Esophagus squamous epithelium (tissue), 5 donors: Measurements from ENCODE around the gene KRI1. TPM values are rescaled to one million over a fixed set of nuclear protein-coding genes. Genes with fewer than 3 reads are reported as not detected.

Source experiments
- DNase-seq: peaks from one replicate; lab custom pipeline; 2025; lab: John Stamatoyannopoulos, UW
- H3K27ac ChIP-seq, 4 donors: fragments of 200-600 bp; sonication (generic); one replicate each; pipeline ENCODE4 v1.5.1; 2016 to 2019; ENCODE audit warnings: mild to moderate bottlenecking in 1 of 4
- H3K27me3 ChIP-seq, 4 donors: fragments of 200-600 bp; sonication (generic); 1 replicate in 3 of 4; 2 replicates in 1 of 4; pipeline versions ENCODE4 v1.5.1 to v1.6.0; 2017 to 2021; ENCODE audit warnings: antibody characterized with exemption in 1 of 4
- H3K36me3 ChIP-seq, 3 donors: fragments of 200-600 bp; sonication (generic); one replicate each; pipeline ENCODE4 v1.5.1; 2016 to 2019
- H3K4me1 ChIP-seq, 3 donors: fragments of 200-600 bp; sonication (generic); one replicate each; pipeline ENCODE4 v1.5.1; 2017 to 2019
- H3K4me3 ChIP-seq, 4 donors: fragments of 200-600 bp; sonication (generic); 1 replicate in 3 of 4; 2 replicates in 1 of 4; pipeline ENCODE4 v1.5.1; 2016 to 2019; ENCODE audit warnings: mild to moderate bottlenecking in 2 of 4, moderate library complexity in 1 of 4
- H3K9me3 ChIP-seq, 3 donors: fragments of 200-600 bp; sonication (generic); one replicate each; pipeline ENCODE4 v1.5.1; 2016 to 2019
- POLR2A ChIP-seq, 4 donors: fragments of 450-650 bp; IDR thresholded peaks; one replicate each; pipeline ENCODE4 v1.6.1; 2017; ENCODE audit warnings: antibody characterized with exemption in 4 of 4, mild to moderate bottlenecking in 4 of 4, moderate library complexity in 3 of 4
- WGBS, 2 donors: methylation state at CpG; one replicate each; pipeline ENCODE4 v1.1.5; 2018; 5-methylcytosine and 5-hydroxymethylcytosine counted together
- intact Hi-C: fragments of 100-400 bp; cut with DNase I; formaldehyde crosslinking; loops from one replicate; pipeline ENCODE4 v1.15.0; 2022
- total RNA-seq, 4 donors: library from RNA; depleted of rRNA; stranded (reverse); fragments of >200 nt; gene quantifications; one replicate each; pipeline ENCODE4 v1.1.0, GENCODE V29; 2016
- TF ChIP-seq, protein P1 (sequence below), 6 experiments: fragments of 450-650 bp in 4 of 6; fragments of 200-600 bp in 2 of 6; sonication (generic) in 2 of 6; IDR thresholded peaks; one replicate each; pipeline ENCODE4 v1.5.1; 2016 to 2019; ENCODE audit warnings: antibody characterized with exemption in 6 of 6, mild to moderate bottlenecking in 4 of 6, moderate library complexity in 4 of 6
- donor health status: DM: yes; HTN: yes; CAD: no.

Gene KRI1
- total RNA-seq, 4 donors from 2014 or later, result 18.2 to 30.3 (median 23.9) TPM

DNA sequence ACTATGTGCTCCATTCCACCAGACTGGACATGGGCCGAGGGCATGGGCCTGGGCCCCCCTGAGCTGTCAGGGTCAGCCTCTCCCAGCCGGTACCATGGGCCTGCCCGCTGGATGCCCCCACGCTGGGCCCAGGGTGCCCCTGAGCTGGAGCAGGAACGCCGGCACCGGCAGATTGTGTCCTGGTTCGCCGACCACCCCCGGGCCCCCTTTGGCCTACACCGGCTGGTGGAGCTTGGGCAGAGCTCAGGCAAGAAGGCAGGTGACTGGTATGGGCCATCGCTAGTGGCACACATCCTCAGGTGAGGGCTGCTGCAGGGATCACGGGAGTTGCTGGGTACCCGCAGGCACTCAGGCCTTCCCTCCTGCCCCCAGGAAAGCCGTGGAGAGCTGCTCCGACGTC is 19.0 kb downstream of the KRI1 start:
- no peaks in the 10 kb centered on the region for H3K9me3 ChIP-seq
- 80 to 98% methylated on average over 1 to 7 of the region's 17 CpGs for WGBS, 2 donors
- DNase-seq, result no peak
- H3K27ac ChIP-seq, result no peak overlapping the region
- H3K27me3 ChIP-seq, result no peaks in the 10 kb centered on the region
- TF ChIP-seq, protein P1, sequence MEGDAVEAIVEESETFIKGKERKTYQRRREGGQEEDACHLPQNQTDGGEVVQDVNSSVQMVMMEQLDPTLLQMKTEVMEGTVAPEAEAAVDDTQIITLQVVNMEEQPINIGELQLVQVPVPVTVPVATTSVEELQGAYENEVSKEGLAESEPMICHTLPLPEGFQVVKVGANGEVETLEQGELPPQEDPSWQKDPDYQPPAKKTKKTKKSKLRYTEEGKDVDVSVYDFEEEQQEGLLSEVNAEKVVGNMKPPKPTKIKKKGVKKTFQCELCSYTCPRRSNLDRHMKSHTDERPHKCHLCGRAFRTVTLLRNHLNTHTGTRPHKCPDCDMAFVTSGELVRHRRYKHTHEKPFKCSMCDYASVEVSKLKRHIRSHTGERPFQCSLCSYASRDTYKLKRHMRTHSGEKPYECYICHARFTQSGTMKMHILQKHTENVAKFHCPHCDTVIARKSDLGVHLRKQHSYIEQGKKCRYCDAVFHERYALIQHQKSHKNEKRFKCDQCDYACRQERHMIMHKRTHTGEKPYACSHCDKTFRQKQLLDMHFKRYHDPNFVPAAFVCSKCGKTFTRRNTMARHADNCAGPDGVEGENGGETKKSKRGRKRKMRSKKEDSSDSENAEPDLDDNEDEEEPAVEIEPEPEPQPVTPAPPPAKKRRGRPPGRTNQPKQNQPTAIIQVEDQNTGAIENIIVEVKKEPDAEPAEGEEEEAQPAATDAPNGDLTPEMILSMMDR (IDR thresholded peaks at IDR 0.05), result no peak
- no peak for TF ChIP-seq POLR2A (IDR thresholded peaks at IDR 0.05)
- H3K36me3 ChIP-seq, result peaks cover 17 to 66% (median 30%) of the 10 kb centered on the region in 3 donors
- H3K4me1 ChIP-seq, result peaks cover 17 to 54% (median 20%) of the 10 kb centered on the region in 3 donors
- intact Hi-C loops, result no loop called here
- H3K4me3 ChIP-seq, result no peak overlapping the region

DNA sequence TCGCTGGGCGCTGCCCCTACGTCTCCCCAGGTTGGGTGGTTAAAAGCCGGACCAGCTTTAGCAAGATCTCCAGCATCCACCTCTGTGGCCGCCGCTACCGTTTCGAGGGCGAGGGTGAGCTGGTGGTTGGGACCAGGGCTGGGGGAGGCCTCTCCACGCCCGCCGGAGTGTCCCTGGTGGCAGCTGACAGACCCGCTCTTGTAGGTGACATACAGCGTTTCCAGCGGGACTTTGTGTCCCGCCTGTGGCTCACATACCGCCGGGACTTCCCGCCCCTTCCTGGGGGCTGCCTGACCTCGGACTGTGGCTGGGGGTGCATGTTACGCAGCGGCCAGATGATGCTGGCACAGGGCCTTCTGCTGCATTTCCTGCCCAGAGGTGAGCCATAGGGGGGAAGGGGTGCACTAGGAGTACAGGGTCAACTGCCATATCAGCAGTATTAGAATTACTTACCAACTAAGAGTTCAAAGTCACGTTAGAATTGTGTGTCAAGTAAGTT is 21.0 kb downstream of the KRI1 start:
- 0 to 49% methylated on average over 1 to 14 of the region's 23 CpGs for WGBS, 2 donors
- intact Hi-C loops, result no loop called here
- peak overlapping the region; percentile 86 to 98 (median 96) for H3K27ac ChIP-seq
- H3K27me3 ChIP-seq, result no peaks in the 10 kb centered on the region
- no peak for DNase-seq
- H3K4me1 ChIP-seq, result peaks cover 17 to 52% (median 20%) of the 10 kb centered on the region in 3 donors
- peaks cover 6 to 45% (median 20%) of the 10 kb centered on the region in 3 donors for H3K36me3 ChIP-seq
- TF ChIP-seq, protein P1 (IDR thresholded peaks at IDR 0.05), result no peak
- TF ChIP-seq POLR2A (IDR thresholded peaks at IDR 0.05), result no peak
- no peaks in the 10 kb centered on the region for H3K9me3 ChIP-seq
- H3K4me3 ChIP-seq, result peak overlapping the region; percentile 82 to 96 (median 91)

GRCh38 chr19:10544242-10544752 is 21.5 kb downstream of the KRI1 start:
- Histone ChIP-seq H3K9me3 (no peaks in the 10 kb centered on the region), H3K27ac (peak overlapping the region; percentile 86 to 98 (median 96)), H3K36me3 (peaks cover 1 to 40% (median 17%) of the 10 kb centered on the region in 3 donors), H3K27me3 (peaks cover 0 to 2% (median 0%) of the 10 kb centered on the region in 4 donors), H3K4me1 (peaks cover 17 to 47% (median 20%) of the 10 kb centered on the region in 3 donors), H3K4me3 (peak overlapping the region; percentile 82 to 96 (median 91))
- no peak for DNase-seq
- TF ChIP-seq, protein P1 (IDR thresholded peaks at IDR 0.05), result no peak
- TF ChIP-seq POLR2A (IDR thresholded peaks at IDR 0.05), result no peak
- 8 to 20% methylated on average over 8 to 13 of the region's 22 CpGs for WGBS, 2 donors
- intact Hi-C loops, result no loop called here

DNA sequence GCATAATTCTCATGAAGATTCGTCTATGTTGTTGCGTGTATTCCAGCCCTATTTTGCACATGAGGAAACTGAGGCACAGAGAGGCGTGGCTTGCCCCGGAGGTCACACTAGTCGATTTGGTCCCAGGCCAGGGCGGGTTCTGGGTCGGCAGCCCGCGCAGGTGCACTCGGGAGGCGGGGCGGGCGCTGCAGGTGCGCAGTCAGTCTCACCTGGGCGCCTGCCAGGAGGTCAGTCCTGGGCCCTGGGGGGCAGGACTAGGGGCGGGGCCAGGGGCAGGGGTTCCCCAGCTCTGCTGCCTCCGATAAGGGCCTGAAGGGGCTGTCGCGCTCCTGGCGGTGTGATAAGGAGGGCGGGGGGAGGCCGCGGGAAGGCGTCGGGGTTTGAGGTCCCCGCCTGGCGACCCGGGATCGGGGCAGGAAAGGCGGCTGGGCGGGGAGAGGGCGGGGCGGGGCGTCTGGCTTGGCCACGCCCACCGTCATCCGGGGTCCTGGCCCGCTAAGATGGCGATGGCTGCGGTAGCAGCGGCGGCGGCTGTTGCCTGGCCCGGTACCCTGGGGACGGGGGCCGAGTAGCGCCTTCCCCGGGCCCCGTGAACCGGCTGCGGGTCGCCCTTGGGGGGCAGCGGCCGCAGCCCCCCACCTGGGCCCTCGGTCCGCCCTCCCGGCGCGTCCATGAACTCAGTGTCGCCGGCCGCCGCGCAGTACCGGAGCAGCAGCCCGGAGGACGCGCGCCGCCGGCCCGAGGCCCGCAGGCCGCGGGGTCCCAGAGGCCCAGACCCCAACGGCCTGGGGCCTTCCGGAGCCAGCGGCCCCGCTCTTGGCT is 22.2 kb downstream of the KRI1 start, which contains the start of gene ATG4D:
Gene ATG4D (plus strand): TSS at position 485 of the 822 bp plus-strand sequence. CDS start 187 bp downstream, at position 672.
- H3K4me1 ChIP-seq, result peaks cover 17 to 45% (median 20%) of the 10 kb centered on the region in 3 donors
- peaks cover 0 to 6% (median 0%) of the 10 kb centered on the region in 4 donors for H3K27me3 ChIP-seq
- H3K9me3 ChIP-seq, result no peaks in the 10 kb centered on the region
- intact Hi-C loops, result no loop called here
- 2 to 5% methylated on average over 5 to 7 of the region's 79 CpGs for WGBS, 2 donors
- peak within 1 kb of the TSS; percentile 82 to 96 (median 91) for H3K4me3 ChIP-seq
- TF ChIP-seq, protein P1 (IDR thresholded peaks at IDR 0.05), result no peak
- TF ChIP-seq POLR2A (IDR thresholded peaks at IDR 0.05), result peak in 2 of 4 donors; percentile 81 to 88
- peak within 1 kb of the TSS; percentile 86 to 98 (median 96) for H3K27ac ChIP-seq
- peaks cover 0 to 34% (median 11%) of the 10 kb centered on the region in 3 donors for H3K36me3 ChIP-seq
- no peak for DNase-seq
